ENCODE data around the gene ADAM22. TPM values are rescaled to one million over a fixed set of nuclear protein-coding genes. Genes with fewer than 3 reads are reported as not detected.
A peak's percentile ranks its signal among the peaks of the same experiment; 100 is the strongest.

The ADAM22 gene
- total and polyA plus RNA-seq, 12 donors: 0.19 to 3.7 (median 1.5) TPM

- no peak for ATAC-seq
- intact Hi-C loops (cut with DNase I): no loop called here
- no peaks in the 10 kb centered on the region for H3K4me1 ChIP-seq
- no peaks in the 10 kb centered on the region for H3K36me3 ChIP-seq
- no peak overlapping the region for H3K27ac ChIP-seq
- TF ChIP-seq, protein P1, sequence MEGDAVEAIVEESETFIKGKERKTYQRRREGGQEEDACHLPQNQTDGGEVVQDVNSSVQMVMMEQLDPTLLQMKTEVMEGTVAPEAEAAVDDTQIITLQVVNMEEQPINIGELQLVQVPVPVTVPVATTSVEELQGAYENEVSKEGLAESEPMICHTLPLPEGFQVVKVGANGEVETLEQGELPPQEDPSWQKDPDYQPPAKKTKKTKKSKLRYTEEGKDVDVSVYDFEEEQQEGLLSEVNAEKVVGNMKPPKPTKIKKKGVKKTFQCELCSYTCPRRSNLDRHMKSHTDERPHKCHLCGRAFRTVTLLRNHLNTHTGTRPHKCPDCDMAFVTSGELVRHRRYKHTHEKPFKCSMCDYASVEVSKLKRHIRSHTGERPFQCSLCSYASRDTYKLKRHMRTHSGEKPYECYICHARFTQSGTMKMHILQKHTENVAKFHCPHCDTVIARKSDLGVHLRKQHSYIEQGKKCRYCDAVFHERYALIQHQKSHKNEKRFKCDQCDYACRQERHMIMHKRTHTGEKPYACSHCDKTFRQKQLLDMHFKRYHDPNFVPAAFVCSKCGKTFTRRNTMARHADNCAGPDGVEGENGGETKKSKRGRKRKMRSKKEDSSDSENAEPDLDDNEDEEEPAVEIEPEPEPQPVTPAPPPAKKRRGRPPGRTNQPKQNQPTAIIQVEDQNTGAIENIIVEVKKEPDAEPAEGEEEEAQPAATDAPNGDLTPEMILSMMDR (IDR thresholded peaks at IDR 0.05): no peak
- 92 to 97% methylated on average over 1 of the region's 1 CpG for WGBS, 2 donors
- no peak for DNase-seq
- no peak overlapping the region for H3K4me3 ChIP-seq
- H3K9me3 ChIP-seq: no peaks in the 10 kb centered on the region
- no peaks in the 10 kb centered on the region for H3K27me3 ChIP-seq
Measured at GRCh38 chr7:88183051-88183450, 249.0 kb downstream of the ADAM22 start.

- TF ChIP-seq, protein P1 (IDR thresholded peaks at IDR 0.05): no peak
- H3K27ac ChIP-seq: no peak overlapping the region
- H3K9me3 ChIP-seq: no peaks in the 10 kb centered on the region
- 88 to 91% methylated on average over 5 of the region's 5 CpGs for WGBS, 2 donors
- no peaks in the 10 kb centered on the region for H3K36me3 ChIP-seq
- H3K4me1 ChIP-seq: no peaks in the 10 kb centered on the region
- H3K4me3 ChIP-seq: no peak overlapping the region
- no peaks in the 10 kb centered on the region for H3K27me3 ChIP-seq
- intact Hi-C loops (cut with DNase I): no loop called here
- DNase-seq: no peak
- ATAC-seq: peak in 1 of 8 donors; percentile 53
Measured at GRCh38 chr7:88184848-88185304, 250.8 kb downstream of the ADAM22 start.

DNA sequence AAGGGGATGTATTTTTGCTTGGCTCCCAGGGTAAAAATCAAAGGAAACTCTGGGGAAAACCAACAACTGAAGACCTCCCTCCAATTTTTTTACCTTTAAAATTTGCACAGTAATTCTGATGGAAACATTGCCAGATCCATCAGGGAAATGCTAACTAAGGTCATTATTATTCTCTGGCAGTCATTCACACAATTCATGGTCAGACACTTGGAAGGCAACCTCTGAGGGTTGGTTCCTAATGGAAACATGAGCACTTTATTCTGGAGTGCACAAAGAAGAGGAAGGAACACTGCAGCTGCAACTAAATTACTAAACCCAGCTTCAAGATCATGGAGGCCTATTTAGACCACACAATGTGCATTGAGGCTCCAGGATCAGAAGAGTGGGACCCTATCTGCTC lies 251.6 kb downstream of the ADAM22 start:
- H3K27ac ChIP-seq: no peak overlapping the region
- no peak for DNase-seq
- no peaks in the 10 kb centered on the region for H3K4me1 ChIP-seq
- intact Hi-C loops (cut with DNase I): no loop called here
- no peak for ATAC-seq
- H3K9me3 ChIP-seq: no peaks in the 10 kb centered on the region
- no peak overlapping the region for H3K4me3 ChIP-seq
- TF ChIP-seq, protein P1 (IDR thresholded peaks at IDR 0.05): no peak
- H3K36me3 ChIP-seq: no peaks in the 10 kb centered on the region
- no peaks in the 10 kb centered on the region for H3K27me3 ChIP-seq

DNA sequence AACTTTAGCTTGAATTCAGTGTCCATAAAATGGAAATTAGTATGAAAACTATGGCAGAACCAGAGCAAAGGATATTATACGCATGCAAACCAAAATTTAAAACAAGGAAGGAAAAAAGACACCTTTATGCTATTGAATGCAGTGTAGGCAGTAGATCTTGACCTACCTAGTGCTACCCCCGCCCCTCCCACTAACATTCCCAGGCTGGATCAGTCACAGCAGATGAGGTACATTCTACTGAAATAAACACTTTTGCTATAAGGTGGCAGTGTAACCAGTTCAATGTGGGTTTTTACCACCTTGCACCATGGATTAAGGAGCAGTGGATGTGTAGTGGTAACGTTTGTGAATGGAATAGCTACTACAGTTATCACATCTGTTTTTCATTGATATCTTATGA lies 257.9 kb downstream of the ADAM22 start:
- no peak for DNase-seq
- 87 to 88% methylated on average over 3 of the region's 3 CpGs for WGBS, 2 donors
- H3K9me3 ChIP-seq: no peaks in the 10 kb centered on the region
- TF ChIP-seq, protein P1 (IDR thresholded peaks at IDR 0.05): no peak
- no peaks in the 10 kb centered on the region for H3K36me3 ChIP-seq
- no peak overlapping the region for H3K4me3 ChIP-seq
- no peak for ATAC-seq
- H3K27me3 ChIP-seq: no peaks in the 10 kb centered on the region
- no peaks in the 10 kb centered on the region for H3K4me1 ChIP-seq
- H3K27ac ChIP-seq: no peak overlapping the region
- intact Hi-C loops (cut with DNase I): no loop called here

Measured in heart right ventricle (tissue), 16 donors.